Neural crest cell (in vitro differentiated cells): ENCODE measurements around the gene COL18A1. TPM values are rescaled to one million over a fixed set of nuclear protein-coding genes. Genes with fewer than 3 reads are reported as not detected.
A peak's percentile ranks its signal among the peaks of the same experiment; 100 is the strongest.

Source experiments
- DNase-seq: peaks from one replicate; pipeline ENCODE4 v3.0.0; 2021; ENCODE audit warnings: low read depth, mixed read lengths, low spot score
- H3K27ac Mint-ChIP-seq: one replicate; pipeline ENCODE4 v1.8.0; 2021; ENCODE audit warnings: mild to moderate bottlenecking, mixed read lengths; ENCODE audit not compliant: unreplicated experiment
- H3K27me3 Mint-ChIP-seq: 2 replicates; pipeline ENCODE4 v1.8.0; 2021; ENCODE audit warnings: low read depth, mild to moderate bottlenecking, mixed read lengths
- H3K36me3 Mint-ChIP-seq: 2 replicates; pipeline ENCODE4 v1.8.0; 2021; ENCODE audit warnings: low read depth, mild to moderate bottlenecking, mixed read lengths
- H3K4me1 Mint-ChIP-seq: 2 replicates; pipeline ENCODE4 v1.8.0; 2021; ENCODE audit warnings: mixed read lengths
- H3K4me3 Mint-ChIP-seq: one replicate; pipeline ENCODE4 v1.8.0; 2021; ENCODE audit warnings: mild to moderate bottlenecking, mixed read lengths
- H3K9me3 Mint-ChIP-seq: 2 replicates; pipeline ENCODE4 v1.8.0; 2021; ENCODE audit warnings: mixed read lengths
- total RNA-seq: library from RNA; stranded (reverse); gene quantifications from 2 replicates; pipeline ENCODE4 v1.2.1, GENCODE V29; 2021
- TF ChIP-seq, protein P1 (sequence below): fragments of 200-600 bp; sonication (generic); conservative IDR thresholded peaks from 2 replicates; pipeline ENCODE4 v1.5.0; 2021; ENCODE audit warnings: antibody characterized with exemption, mild to moderate bottlenecking

Gene COL18A1
- total RNA-seq, 1 donor from 2014 or later: 19.2 TPM

DNA sequence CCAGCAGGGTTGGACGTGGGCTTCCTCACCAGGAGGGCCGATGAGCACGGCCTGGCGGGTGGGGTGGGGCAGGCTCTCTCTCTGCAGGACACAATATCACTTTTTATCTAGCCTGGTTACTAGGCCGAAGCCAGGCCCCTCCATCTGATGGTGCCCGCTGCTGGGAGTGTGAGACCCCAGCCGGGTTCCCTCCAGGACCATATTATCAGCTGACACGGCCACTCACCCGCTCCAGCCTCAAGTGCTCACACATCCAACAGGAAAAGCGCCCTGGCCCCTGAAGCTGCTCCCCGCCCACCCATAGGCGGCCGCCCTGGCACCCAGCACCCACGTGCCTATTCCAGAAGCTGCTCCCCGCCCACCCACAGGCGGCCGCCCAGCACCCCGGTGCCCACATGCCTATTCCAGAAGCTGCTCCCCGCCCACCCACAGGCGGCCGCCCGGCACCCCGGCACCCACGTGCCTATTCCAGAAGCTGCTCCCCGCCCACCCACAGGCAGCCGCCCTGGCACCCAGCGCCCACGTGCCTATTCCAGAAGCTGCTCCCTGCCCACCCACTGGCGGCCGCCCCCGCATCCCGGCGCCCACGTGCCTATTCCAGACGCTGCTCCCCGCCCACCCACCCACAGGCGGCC, 132.3 kb downstream of the COL18A1 start:
- no peak overlapping the region for H3K27ac Mint-ChIP-seq
- H3K9me3 Mint-ChIP-seq: no peaks in the 10 kb centered on the region
- no peaks in the 10 kb centered on the region for H3K27me3 Mint-ChIP-seq
- H3K4me3 Mint-ChIP-seq: peak overlapping the region; percentile 21
- no peaks in the 10 kb centered on the region for H3K36me3 Mint-ChIP-seq
- DNase-seq: no peak
- TF ChIP-seq, protein P1, sequence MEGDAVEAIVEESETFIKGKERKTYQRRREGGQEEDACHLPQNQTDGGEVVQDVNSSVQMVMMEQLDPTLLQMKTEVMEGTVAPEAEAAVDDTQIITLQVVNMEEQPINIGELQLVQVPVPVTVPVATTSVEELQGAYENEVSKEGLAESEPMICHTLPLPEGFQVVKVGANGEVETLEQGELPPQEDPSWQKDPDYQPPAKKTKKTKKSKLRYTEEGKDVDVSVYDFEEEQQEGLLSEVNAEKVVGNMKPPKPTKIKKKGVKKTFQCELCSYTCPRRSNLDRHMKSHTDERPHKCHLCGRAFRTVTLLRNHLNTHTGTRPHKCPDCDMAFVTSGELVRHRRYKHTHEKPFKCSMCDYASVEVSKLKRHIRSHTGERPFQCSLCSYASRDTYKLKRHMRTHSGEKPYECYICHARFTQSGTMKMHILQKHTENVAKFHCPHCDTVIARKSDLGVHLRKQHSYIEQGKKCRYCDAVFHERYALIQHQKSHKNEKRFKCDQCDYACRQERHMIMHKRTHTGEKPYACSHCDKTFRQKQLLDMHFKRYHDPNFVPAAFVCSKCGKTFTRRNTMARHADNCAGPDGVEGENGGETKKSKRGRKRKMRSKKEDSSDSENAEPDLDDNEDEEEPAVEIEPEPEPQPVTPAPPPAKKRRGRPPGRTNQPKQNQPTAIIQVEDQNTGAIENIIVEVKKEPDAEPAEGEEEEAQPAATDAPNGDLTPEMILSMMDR: no peak
- peaks cover 15% of the 10 kb centered on the region for H3K4me1 Mint-ChIP-seq

DNA sequence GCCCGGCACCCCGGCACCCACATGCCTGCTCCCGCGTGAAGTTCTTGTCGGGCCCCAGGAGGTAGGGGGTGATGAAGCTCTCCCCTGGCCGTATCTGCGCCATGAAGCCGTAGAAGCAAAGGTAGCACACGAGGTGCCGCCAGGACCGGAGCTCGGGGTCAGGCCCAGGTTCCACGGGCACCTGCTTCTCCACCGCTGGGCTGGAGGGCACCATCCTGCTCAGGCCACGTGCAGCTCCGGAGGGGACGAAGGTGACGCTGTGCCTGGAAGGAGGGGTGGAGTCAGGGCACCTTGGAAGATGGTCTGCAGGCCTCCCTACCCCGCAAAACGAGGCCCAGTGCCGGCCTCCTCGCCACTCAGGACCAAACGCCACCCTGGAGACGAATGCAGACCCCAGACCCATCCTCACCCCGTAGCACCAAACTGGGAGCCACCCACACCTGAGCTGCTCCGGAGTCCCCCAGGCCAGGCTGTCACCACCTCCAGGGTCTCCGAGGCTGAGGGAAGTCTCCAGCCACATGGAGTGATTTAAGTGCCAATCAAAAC, 132.9 kb downstream of the COL18A1 start:
- Mint-ChIP-seq H3K27me3 (no peaks in the 10 kb centered on the region), H3K27ac (no peak overlapping the region), H3K9me3 (no peaks in the 10 kb centered on the region), H3K36me3 (no peaks in the 10 kb centered on the region), H3K4me3 (no peak overlapping the region), H3K4me1 (peaks cover 15% of the 10 kb centered on the region)
- no peak for DNase-seq
- TF ChIP-seq, protein P1: no peak

DNA sequence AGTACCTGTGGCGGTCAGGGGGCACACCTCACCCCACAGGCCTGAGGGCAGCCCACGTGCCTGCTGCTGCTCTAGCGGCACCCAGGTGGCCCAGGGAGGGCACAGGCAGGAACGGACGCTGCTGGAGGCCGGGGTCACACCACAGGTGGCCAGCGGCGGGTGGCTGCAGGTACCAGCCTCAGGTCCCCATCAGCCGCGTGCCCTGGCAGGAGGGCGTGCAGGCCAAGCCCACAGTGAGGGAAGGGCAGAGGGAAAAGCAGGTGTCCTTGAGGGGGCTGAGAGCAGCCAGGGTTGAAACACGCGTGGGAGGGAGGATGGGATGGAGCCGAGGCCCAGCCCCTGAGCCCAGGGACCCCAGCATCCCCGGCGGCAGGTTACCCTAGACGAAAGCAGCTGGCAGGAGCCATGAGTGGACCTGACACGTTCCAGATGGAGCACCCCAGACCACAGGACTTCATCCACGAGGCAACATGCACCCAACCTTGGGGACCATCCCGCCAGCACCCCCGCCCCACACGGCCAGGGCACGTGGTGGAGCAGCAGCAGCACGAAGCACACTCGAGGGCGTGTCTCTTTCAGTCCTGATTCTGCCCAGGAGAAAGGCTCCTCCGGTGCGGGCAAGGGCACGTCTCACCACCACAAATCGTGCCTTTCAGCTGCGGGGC, 133.5 kb downstream of the COL18A1 start:
- no peak overlapping the region for H3K4me3 Mint-ChIP-seq
- no peaks in the 10 kb centered on the region for H3K27me3 Mint-ChIP-seq
- TF ChIP-seq, protein P1: no peak
- DNase-seq: no peak
- H3K4me1 Mint-ChIP-seq: peaks cover 15% of the 10 kb centered on the region
- H3K27ac Mint-ChIP-seq: no peak overlapping the region
- no peaks in the 10 kb centered on the region for H3K36me3 Mint-ChIP-seq
- H3K9me3 Mint-ChIP-seq: no peaks in the 10 kb centered on the region

DNA sequence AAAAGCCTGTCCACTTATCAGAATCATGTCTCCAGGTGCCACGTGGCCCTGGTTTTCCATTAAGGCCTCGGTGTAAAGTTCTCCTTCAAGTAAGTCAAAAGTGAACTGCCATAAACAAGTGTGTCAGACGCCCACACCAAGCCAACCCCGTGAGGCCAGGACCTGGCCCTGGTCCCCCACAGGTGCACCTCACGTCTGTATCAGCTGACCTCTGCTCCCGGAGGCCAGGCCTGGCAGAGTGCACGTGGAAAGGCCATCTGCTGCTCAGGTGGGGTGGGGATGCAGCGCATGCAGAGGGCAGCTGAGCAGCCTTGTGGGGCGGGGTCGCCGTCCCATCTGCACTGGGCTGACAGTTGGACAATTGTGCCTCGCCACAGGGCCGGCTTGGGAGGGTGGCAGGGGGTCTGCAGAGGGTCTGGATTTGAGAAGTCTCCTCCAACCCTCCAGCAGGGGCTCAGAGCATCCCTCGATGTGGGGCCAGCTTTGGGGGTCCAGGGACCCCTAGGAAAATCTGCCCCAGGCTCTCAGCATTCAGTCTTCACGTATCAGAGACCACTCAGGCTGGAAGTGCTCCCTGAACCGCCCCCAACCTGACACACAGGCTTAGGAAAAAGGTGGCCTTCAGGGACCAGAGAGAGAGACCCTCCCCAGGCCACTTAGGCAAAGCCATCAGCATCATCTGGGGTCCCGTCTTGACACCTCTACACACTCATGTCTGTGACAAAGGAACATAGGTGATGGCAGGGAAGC, 134.3 kb downstream of the COL18A1 start:
- H3K4me3 Mint-ChIP-seq: peak overlapping the region; percentile 91
- no peaks in the 10 kb centered on the region for H3K27me3 Mint-ChIP-seq
- H3K27ac Mint-ChIP-seq: no peak overlapping the region
- no peaks in the 10 kb centered on the region for H3K9me3 Mint-ChIP-seq
- H3K4me1 Mint-ChIP-seq: peaks cover 15% of the 10 kb centered on the region
- no peak for DNase-seq
- H3K36me3 Mint-ChIP-seq: no peaks in the 10 kb centered on the region
- TF ChIP-seq, protein P1: no peak

DNA sequence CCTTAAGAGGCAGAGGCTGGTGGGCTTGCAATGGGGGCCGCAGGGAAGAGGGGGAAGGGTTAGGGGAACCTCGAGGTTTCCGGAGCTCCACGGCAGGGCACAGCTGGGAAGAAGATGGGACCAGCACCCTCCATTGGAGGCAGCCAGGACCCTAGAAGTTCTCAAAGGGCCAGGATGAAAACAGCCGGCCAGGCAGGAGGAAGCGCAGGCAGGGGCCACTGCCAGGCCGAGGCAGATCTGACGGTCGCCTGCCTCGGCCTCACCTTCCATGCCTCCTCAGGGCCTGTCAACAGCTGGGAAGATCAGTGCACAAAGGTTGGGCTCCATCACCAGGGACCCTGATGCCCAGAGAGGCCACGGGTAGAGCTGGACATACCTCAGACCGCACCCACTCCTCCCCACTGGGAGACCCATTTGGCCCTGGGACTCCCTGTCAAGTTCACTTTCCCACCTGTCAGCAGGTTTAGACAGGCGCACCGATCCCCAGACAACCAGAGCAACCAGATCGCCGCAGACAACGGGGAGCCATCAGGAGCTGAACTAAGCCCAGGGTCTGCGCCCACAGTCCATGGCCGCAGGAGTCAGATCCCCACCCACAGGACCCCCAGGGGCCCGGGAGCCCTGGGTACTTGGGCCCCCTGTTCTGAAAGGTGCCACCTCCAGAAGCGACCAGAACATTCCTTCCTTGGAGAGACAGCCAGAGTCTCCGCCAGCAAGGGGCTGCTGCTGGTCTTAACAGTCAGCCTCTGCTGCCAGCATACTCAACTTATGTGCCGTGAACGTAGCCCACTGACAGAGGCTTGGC, 135.0 kb downstream of the COL18A1 start:
- no peaks in the 10 kb centered on the region for H3K36me3 Mint-ChIP-seq
- peak overlapping the region; percentile 91 for H3K4me3 Mint-ChIP-seq
- H3K4me1 Mint-ChIP-seq: peaks cover 15% of the 10 kb centered on the region
- H3K27ac Mint-ChIP-seq: peak overlapping the region; percentile 67
- DNase-seq: no peak
- H3K27me3 Mint-ChIP-seq: no peaks in the 10 kb centered on the region
- TF ChIP-seq, protein P1: no peak
- no peaks in the 10 kb centered on the region for H3K9me3 Mint-ChIP-seq
